HepG2 (cell line): ENCODE data around the gene MAB21L4. TPM values are rescaled to one million over a fixed set of nuclear protein-coding genes. Genes with fewer than 3 reads are reported as not detected.

Source experiments
- ARNT ChIP-seq: fragments of 450-650 bp; IDR thresholded peaks from 2 replicates; pipeline ENCODE4 v1.6.1; 2017
- ARNT2 ChIP-seq: sonication (generic); formaldehyde crosslinking; IDR thresholded peaks from 2 replicates; pipeline ENCODE4 v1.8.0; 2022; ENCODE audit warnings: mild to moderate bottlenecking, low read depth, missing genetic modification reagents, moderate library complexity
- CHCHD3 ChIP-seq: sonication (generic); formaldehyde crosslinking; IDR thresholded peaks from 2 replicates; pipeline ENCODE4 v1.8.0; 2022; ENCODE audit warnings: mild to moderate bottlenecking, missing genetic modification reagents, moderate library complexity
- DNMT1 ChIP-seq: sonication (generic); formaldehyde crosslinking; IDR thresholded peaks from 2 replicates; pipeline ENCODE4 v1.5.1; 2020; ENCODE audit warnings: mild to moderate bottlenecking, missing genetic modification reagents
- HMGA1 ChIP-seq: sonication (generic); formaldehyde crosslinking; conservative IDR thresholded peaks from 2 replicates; pipeline ENCODE4 v1.4.0; 2020; ENCODE audit warnings: missing genetic modification reagents
- NFKB2 ChIP-seq: sonication (generic); formaldehyde crosslinking; IDR thresholded peaks from 2 replicates; pipeline ENCODE4 v1.4.0; 2020; ENCODE audit warnings: missing genetic modification reagents, borderline replicate concordance
- NR2F2 ChIP-seq: IDR thresholded peaks from 2 replicates; pipeline ENCODE4 v1.6.1; 2012; ENCODE audit warnings: low read depth, inconsistent platforms, borderline replicate concordance
- PCBP2 ChIP-seq: fragments of 200-400 bp; formaldehyde crosslinking; optimal IDR thresholded peaks from 2 replicates; pipeline ENCODE3; 2018; ENCODE audit warnings: low read length, low read depth; ENCODE audit not compliant: poor library complexity, severe bottlenecking
- POLR2G ChIP-seq: fragments of 200-400 bp; formaldehyde crosslinking; IDR thresholded peaks from 2 replicates; pipeline ENCODE4 v1.6.1; 2018; ENCODE audit warnings: mild to moderate bottlenecking, low read depth, low read length, moderate library complexity
- SAFB2 ChIP-seq: sonication (generic); formaldehyde crosslinking; IDR thresholded peaks from 2 replicates; pipeline ENCODE4 v1.5.1; 2020; ENCODE audit warnings: missing genetic modification reagents, low read depth, mild to moderate bottlenecking, borderline replicate concordance
- SIX1 ChIP-seq: sonication (generic); formaldehyde crosslinking; IDR thresholded peaks from 2 replicates; pipeline ENCODE4 v1.4.0; 2020; ENCODE audit warnings: missing genetic modification reagents, borderline replicate concordance
- SMARCE1 ChIP-seq: fragments of 450-650 bp; IDR thresholded peaks from 2 replicates; pipeline ENCODE4 v1.6.1; 2017; ENCODE audit warnings: borderline replicate concordance
- SOX5 ChIP-seq: IDR thresholded peaks from 2 replicates; pipeline ENCODE4 v1.6.1; 2016; ENCODE audit warnings: borderline replicate concordance
- TBX3 ChIP-seq: fragments of 450-650 bp; IDR thresholded peaks from 2 replicates; pipeline ENCODE4 v1.6.1; 2017; ENCODE audit warnings: antibody characterized with exemption, mild to moderate bottlenecking, inconsistent platforms, borderline replicate concordance
- TCF7 ChIP-seq: sonication (generic); IDR thresholded peaks from 2 replicates; pipeline ENCODE4 v1.6.1; 2016; ENCODE audit warnings: antibody characterized with exemption, low read depth
- polyA plus RNA-seq, 8 experiments: library from polyadenylated mRNA; depleted of rRNA in 3 of 8; stranded (reverse) in 7 of 8; unstranded in 1 of 8; fragments of >200 nt; fragmentation: Illumina TruSeq in 4 of 8; extraction: Trizol in 4 of 8; gene quantifications; 2 replicates each; pipeline versions ENCODE4 v1.2.1 to v1.2.3, GENCODE V29; 2011 to 2016; ENCODE audit warnings: low read depth in 4 of 8, missing spikeins in 1 of 8, mixed read lengths in 1 of 8; ENCODE audit not compliant: insufficient read depth in 1 of 8
- total RNA-seq, 5 experiments: library from RNA; depleted of rRNA; stranded (reverse); fragments of >200 nt; fragmentation: Illumina TruSeq; extraction: Trizol; gene quantifications; 2 replicates each; pipeline ENCODE4 v1.2.3, GENCODE V29; 2016; ENCODE audit warnings: low read depth in 1 of 5
- TF ChIP-seq, protein P1 (sequence below): sonication (generic); formaldehyde crosslinking; IDR thresholded peaks from 2 replicates; pipeline ENCODE4 v1.4.0; 2020; ENCODE audit warnings: missing genetic modification reagents; ENCODE audit errors: not compliant biosample characterization
- TF ChIP-seq, protein P2 (sequence below): sonication (generic); formaldehyde crosslinking; conservative IDR thresholded peaks from 2 replicates; pipeline ENCODE4 v1.4.0; 2020; ENCODE audit warnings: missing genetic modification reagents
- TF ChIP-seq, protein P3 (sequence below): sonication (generic); formaldehyde crosslinking; IDR thresholded peaks from one replicate; pipeline ENCODE4 v1.5.1; 2020; ENCODE audit warnings: mild to moderate bottlenecking, missing genetic modification reagents; ENCODE audit errors: not compliant biosample characterization

The MAB21L4 gene
- total and polyA plus RNA-seq, 2 of the 13 experiments (the other 11 are each of a cell fraction or from before 2014, with no cell fraction given) = 3.0 to 14.0 TPM

DNA sequence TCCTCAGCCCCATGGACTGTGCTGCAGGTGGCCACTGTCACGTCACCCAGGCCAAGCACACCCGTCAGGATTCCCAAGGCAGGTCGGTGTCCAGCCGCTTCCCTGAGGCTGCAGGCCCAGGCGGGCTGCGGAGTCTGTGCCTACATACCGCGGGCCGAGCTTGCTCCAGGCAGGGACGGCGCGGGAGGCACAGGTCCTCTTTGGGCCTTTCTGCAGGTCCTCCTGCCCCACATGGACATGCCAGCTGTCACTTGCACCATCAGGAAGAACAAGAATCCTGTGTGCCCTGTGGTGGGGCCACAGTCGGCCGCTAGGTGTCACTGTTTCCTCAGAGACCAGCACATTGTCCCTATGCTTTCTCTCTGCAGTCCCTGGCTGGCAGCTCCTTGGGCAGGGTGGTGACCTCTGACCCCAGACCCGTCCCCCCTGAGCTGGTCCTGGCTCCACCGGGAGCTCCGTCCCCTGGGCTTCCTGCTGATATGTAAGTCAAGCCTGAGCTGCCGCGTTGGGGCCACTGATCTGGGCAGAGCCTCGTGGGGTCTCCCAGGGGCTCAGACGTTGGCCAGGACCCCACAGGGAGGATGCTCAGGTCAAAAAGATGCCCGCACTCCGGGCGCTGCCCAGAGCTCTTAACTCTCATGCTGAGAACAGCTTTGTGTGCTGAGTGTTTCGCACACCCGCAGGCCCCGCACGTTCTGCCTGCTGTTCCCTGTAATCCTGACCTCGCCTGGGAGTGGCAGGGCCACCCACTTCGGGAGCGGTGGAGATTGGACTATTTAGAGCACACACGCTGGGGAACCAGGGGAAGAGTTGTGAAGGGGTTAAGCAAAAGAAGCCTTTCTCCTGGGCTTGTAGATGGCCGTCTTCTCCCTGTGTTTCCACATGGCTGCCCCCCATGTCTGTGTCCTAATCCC is 44.6 kb downstream of the MAB21L4 start (continued):
- TF ChIP-seq SMARCE1 = no peak
- TF ChIP-seq ARNT2 = no peak
- no peak for TF ChIP-seq SIX1 (CRISPR knock-in tag)
- TF ChIP-seq SOX5 (CRISPR knock-in tag) = no peak
- no peak for TF ChIP-seq HMGA1 (CRISPR knock-in tag)
- no peak for TF ChIP-seq CHCHD3 (CRISPR knock-in tag)
- peak; percentile 67; the same call in 1 of the 2 replicates for TF ChIP-seq NR2F2
- TF ChIP-seq ARNT = no peak
- TF ChIP-seq SAFB2 (CRISPR knock-in tag) = no peak
- TF ChIP-seq, protein P1, sequence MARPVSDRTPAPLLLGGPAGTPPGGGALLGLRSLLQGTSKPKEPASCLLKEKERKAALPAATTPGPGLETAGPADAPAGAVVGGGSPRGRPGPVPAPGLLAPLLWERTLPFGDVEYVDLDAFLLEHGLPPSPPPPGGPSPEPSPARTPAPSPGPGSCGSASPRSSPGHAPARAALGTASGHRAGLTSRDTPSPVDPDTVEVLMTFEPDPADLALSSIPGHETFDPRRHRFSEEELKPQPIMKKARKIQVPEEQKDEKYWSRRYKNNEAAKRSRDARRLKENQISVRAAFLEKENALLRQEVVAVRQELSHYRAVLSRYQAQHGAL (CRISPR knock-in tag) = no peak
- TF ChIP-seq POLR2G = no peak
- TF ChIP-seq DNMT1 (CRISPR knock-in tag) = no peak
- TF ChIP-seq NFKB2 (CRISPR knock-in tag) = no peak
- TF ChIP-seq TBX3 = no peak
- TF ChIP-seq, protein P2, sequence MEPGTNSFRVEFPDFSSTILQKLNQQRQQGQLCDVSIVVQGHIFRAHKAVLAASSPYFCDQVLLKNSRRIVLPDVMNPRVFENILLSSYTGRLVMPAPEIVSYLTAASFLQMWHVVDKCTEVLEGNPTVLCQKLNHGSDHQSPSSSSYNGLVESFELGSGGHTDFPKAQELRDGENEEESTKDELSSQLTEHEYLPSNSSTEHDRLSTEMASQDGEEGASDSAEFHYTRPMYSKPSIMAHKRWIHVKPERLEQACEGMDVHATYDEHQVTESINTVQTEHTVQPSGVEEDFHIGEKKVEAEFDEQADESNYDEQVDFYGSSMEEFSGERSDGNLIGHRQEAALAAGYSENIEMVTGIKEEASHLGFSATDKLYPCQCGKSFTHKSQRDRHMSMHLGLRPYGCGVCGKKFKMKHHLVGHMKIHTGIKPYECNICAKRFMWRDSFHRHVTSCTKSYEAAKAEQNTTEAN (CRISPR knock-in tag) = no peak
- no peak for TF ChIP-seq TCF7
- TF ChIP-seq, protein P3, sequence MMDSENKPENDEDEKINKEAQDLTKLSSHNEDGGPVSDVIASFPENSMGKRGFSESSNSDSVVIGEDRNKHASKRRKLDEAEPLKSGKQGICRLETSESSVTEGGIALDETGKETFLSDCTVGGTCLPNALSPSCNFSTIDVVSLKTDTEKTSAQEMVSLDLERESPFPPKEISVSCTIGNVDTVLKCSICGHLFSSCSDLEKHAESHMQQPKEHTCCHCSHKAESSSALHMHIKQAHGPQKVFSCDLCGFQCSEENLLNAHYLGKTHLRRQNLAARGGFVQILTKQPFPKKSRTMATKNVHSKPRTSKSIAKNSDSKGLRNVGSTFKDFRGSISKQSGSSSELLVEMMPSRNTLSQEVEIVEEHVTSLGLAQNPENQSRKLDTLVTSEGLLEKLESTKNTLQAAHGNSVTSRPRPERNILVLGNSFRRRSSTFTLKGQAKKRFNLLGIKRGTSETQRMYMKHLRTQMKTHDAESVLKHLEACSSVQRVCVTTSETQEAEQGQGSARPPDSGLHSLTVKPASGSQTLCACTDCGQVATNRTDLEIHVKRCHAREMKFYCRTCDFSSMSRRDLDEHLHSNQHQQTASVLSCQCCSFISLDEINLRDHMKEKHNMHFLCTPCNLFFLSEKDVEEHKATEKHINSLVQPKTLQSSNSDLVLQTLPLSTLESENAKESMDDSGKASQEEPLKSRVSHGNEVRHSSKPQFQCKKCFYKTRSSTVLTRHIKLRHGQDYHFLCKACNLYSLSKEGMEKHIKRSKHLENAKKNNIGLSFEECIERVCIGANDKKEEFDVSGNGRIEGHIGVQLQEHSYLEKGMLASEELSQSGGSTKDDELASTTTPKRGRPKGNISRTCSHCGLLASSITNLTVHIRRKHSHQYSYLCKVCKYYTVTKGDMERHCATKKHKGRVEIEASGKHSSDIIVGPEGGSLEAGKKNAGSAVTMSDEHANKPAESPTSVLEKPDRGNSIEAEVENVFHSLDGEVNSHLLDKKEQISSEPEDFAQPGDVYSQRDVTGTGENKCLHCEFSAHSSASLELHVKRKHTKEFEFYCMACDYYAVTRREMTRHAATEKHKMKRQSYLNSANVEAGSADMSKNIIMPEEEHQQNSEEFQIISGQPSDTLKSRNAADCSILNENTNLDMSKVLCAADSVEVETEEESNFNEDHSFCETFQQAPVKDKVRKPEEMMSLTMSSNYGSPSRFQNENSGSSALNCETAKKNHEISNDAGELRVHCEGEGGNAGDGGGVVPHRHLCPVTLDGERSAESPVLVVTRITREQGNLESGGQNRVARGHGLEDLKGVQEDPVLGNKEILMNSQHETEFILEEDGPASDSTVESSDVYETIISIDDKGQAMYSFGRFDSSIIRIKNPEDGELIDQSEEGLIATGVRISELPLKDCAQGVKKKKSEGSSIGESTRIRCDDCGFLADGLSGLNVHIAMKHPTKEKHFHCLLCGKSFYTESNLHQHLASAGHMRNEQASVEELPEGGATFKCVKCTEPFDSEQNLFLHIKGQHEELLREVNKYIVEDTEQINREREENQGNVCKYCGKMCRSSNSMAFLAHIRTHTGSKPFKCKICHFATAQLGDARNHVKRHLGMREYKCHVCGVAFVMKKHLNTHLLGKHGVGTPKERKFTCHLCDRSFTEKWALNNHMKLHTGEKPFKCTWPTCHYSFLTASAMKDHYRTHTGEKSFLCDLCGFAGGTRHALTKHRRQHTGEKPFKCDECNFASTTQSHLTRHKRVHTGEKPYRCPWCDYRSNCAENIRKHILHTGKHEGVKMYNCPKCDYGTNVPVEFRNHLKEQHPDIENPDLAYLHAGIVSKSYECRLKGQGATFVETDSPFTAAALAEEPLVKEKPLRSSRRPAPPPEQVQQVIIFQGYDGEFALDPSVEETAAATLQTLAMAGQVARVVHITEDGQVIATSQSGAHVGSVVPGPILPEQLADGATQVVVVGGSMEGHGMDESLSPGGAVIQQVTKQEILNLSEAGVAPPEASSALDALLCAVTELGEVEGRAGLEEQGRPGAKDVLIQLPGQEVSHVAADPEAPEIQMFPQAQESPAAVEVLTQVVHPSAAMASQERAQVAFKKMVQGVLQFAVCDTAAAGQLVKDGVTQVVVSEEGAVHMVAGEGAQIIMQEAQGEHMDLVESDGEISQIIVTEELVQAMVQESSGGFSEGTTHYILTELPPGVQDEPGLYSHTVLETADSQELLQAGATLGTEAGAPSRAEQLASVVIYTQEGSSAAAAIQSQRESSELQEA (CRISPR knock-in tag) = no peak
- TF ChIP-seq PCBP2 = no peak
